Measurements from ENCODE around the gene RPS10. TPM values are rescaled to one million over a fixed set of nuclear protein-coding genes. Genes with fewer than 3 reads are reported as not detected.

The RPS10 gene
- total and polyA plus RNA-seq, 2 donors (not counting 1 experiment from before 2014, with no cell fraction given): 1,649 to 2,883 TPM

DNA sequence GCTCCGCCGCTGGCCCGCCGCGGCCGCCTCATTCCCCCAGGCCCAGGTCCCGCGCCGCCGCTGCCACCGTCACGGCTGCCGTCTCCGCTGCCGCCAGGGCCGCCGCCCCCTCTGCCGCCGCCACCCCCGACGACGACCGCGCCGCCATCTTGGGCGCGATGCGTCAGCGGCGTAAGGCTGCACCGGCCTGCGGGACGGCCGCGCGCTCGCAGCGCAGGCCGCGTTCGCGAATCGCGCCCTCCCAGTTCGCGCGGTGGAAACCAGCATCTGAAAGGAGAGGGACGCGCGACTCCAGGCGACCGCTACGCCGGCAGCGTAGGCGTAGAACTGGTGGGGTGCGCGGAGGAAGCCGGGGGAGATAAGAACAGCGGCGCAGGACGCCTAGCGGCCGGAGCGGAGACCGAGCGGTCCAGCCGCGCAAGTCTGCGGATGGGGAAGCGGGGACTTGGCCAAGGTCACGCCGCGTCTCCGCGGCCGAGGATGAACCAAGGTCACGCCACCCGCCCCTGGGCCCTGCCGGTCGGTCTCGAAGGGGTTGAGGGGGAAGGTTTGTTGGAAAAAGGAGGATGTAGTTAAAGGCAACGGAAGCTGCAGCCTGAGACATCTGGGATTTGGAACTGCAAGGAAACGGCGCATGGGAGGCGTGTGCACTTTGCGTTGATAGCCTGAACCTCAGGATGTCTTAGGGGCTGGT lies 33.2 kb downstream of the RPS10 start, which contains the start of gene NUDT3:
TSS of gene NUDT3 (minus strand) at position 173 of the 694 bp plus-strand sequence. CDS start 307 bp downstream, outside the sequence.
- Histone ChIP-seq H3K27me3 (ENCODE audit: control insufficient read depth, insufficient read depth, low read length) (no peaks in the 10 kb centered on the region), H3K4me1 (ENCODE audit: control insufficient read depth, extremely low read depth, insufficient read depth, low read length) (no peaks in the 10 kb centered on the region), H3K79me2 (ENCODE audit: control insufficient read depth, insufficient read depth, low read length) (peaks cover 45% of the 10 kb centered on the region), H3K4me2 (ENCODE audit: extremely low read depth, insufficient read depth, low read length) (peak within 1 kb of the TSS; percentile 93), H3K9ac (ENCODE audit: insufficient read depth, low read length) (peak within 1 kb of the TSS; percentile 78), H4K20me1 (ENCODE audit: control insufficient read depth, extremely low read depth, insufficient read depth, low read length) (peaks cover 2% of the 10 kb centered on the region), H3K9me3 (ENCODE audit: control insufficient read depth, insufficient read depth, low read depth, low read length) (no peaks in the 10 kb centered on the region), H3K27ac (ENCODE audit: insufficient read depth, low read length) (peak within 1 kb of the TSS; percentile 76), H3K4me3 (replicated peaks in 1 of 4; ENCODE audit: control extremely low read depth in 1 of 4, insufficient read depth in 1 of 4, low read depth in 3 of 4, low read length in 4 of 4) (peak within 1 kb of the TSS; percentile 82 to 96 (median 88)), H3K36me3 (ENCODE audit: control insufficient read depth, insufficient read depth, low read length) (no peaks in the 10 kb centered on the region), H2AFZ (ENCODE audit: low read length) (peak within 1 kb of the TSS; percentile 94)
- TF ChIP-seq, protein P1, sequence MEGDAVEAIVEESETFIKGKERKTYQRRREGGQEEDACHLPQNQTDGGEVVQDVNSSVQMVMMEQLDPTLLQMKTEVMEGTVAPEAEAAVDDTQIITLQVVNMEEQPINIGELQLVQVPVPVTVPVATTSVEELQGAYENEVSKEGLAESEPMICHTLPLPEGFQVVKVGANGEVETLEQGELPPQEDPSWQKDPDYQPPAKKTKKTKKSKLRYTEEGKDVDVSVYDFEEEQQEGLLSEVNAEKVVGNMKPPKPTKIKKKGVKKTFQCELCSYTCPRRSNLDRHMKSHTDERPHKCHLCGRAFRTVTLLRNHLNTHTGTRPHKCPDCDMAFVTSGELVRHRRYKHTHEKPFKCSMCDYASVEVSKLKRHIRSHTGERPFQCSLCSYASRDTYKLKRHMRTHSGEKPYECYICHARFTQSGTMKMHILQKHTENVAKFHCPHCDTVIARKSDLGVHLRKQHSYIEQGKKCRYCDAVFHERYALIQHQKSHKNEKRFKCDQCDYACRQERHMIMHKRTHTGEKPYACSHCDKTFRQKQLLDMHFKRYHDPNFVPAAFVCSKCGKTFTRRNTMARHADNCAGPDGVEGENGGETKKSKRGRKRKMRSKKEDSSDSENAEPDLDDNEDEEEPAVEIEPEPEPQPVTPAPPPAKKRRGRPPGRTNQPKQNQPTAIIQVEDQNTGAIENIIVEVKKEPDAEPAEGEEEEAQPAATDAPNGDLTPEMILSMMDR (conservative IDR thresholded peaks at IDR 0.05 in 1 of 2, IDR thresholded peaks at IDR 0.05 in 1 of 2; ENCODE audit: low read depth in 1 of 2, low read length in 2 of 2): peak; percentile 75 to 77
- TF ChIP-seq EZH2 (IDR thresholded peaks at IDR 0.05; ENCODE audit: low read length, missing control alignments): no peak
- peak; percentile 91 to 94 for DNase-seq (ENCODE audit: low read depth in 2 of 2)

DNA sequence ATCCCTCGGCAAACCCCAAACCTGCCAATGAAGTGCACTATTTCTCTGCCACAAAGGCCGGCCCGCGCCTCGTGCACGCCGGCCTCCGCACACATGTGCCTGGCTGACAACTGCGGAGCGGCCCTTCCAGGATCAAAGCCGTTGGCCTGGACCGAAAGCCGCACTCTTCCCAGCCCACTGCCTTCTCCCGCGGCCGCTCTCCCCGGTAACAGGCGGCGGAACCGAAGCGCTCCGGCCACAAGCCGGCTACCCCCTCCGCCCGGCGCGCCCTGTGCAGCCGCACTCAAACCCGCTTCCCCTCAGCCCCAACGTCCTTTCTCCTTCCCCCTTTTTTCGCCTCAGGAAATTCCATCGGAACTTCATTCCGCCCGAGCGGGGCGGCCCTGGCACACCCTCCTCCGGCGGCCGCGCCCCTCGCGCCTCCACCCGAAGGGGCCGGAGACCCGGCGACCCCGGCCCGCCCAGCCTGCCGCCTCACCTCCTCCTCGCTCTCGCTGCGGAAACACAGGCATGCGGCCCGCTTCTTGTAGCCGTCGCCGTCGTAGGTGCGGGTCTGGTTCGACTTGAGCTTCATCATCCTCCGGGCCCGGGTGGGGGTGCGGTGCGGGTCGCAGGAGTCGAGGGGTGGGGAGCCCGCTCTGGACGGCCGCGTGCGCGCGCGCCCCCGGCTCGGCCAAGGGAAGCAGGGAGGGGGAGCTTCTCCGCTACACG lies 33.9 kb downstream of the RPS10 start:
- no peak for TF ChIP-seq EZH2 (IDR thresholded peaks at IDR 0.05; ENCODE audit: low read length, missing control alignments)
- TF ChIP-seq, protein P1 (conservative IDR thresholded peaks at IDR 0.05 in 1 of 2, IDR thresholded peaks at IDR 0.05 in 1 of 2; ENCODE audit: low read depth in 1 of 2, low read length in 2 of 2): no peak
- peaks cover 2% of the 10 kb centered on the region for H4K20me1 ChIP-seq (ENCODE audit: control insufficient read depth, extremely low read depth, insufficient read depth, low read length)
- peaks cover under 1% of the 10 kb centered on the region for H3K4me1 ChIP-seq (ENCODE audit: control insufficient read depth, extremely low read depth, insufficient read depth, low read length)
- no peaks in the 10 kb centered on the region for H3K9me3 ChIP-seq (ENCODE audit: control insufficient read depth, insufficient read depth, low read depth, low read length)
- H3K79me2 ChIP-seq (ENCODE audit: control insufficient read depth, insufficient read depth, low read length): peaks cover 48% of the 10 kb centered on the region
- peak in 1 of 2 donors; percentile 60 for DNase-seq (ENCODE audit: low read depth in 2 of 2)
- H3K27me3 ChIP-seq (ENCODE audit: control insufficient read depth, insufficient read depth, low read length): no peaks in the 10 kb centered on the region
- H3K4me2 ChIP-seq (ENCODE audit: extremely low read depth, insufficient read depth, low read length): peak overlapping the region; percentile 93
- peak overlapping the region; percentile 78 for H3K9ac ChIP-seq (ENCODE audit: insufficient read depth, low read length)
- H3K27ac ChIP-seq (ENCODE audit: insufficient read depth, low read length): peak overlapping the region; percentile 76
- peak overlapping the region; percentile 81 for H2AFZ ChIP-seq (ENCODE audit: low read length)
- no peaks in the 10 kb centered on the region for H3K36me3 ChIP-seq (ENCODE audit: control insufficient read depth, insufficient read depth, low read length)
- H3K4me3 ChIP-seq (replicated peaks in 1 of 4; ENCODE audit: control extremely low read depth in 1 of 4, insufficient read depth in 1 of 4, low read depth in 3 of 4, low read length in 4 of 4): peak overlapping the region; percentile 82 to 96 (median 88)

DNA sequence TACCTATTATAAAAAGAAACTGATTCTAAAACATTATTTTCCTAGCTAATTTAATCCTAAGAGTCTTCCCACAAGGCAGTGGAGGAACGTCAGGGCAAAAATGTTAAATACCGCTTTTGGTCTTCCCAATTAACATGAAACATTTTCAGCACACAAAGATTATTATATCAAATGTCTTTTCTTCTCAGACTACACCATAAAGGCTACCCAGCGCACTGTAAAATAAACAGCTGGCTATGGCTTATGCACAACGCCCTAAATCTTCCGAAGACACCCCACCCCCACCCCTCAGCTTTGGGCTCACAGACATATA lies 34.4 kb downstream of the RPS10 start:
- Histone ChIP-seq H3K27me3 (ENCODE audit: control insufficient read depth, insufficient read depth, low read length) (no peaks in the 10 kb centered on the region), H3K4me3 (replicated peaks in 1 of 4; ENCODE audit: control extremely low read depth in 1 of 4, insufficient read depth in 1 of 4, low read depth in 3 of 4, low read length in 4 of 4) (peak overlapping the region; percentile 82 to 96 (median 88)), H3K9me3 (ENCODE audit: control insufficient read depth, insufficient read depth, low read depth, low read length) (no peaks in the 10 kb centered on the region), H3K9ac (ENCODE audit: insufficient read depth, low read length) (peak overlapping the region; percentile 78), H3K4me2 (ENCODE audit: extremely low read depth, insufficient read depth, low read length) (peak overlapping the region; percentile 93), H3K27ac (ENCODE audit: insufficient read depth, low read length) (peak overlapping the region; percentile 76), H4K20me1 (ENCODE audit: control insufficient read depth, extremely low read depth, insufficient read depth, low read length) (peaks cover 2% of the 10 kb centered on the region), H3K4me1 (ENCODE audit: control insufficient read depth, extremely low read depth, insufficient read depth, low read length) (peaks cover 3% of the 10 kb centered on the region), H2AFZ (ENCODE audit: low read length) (peak overlapping the region; percentile 23), H3K36me3 (ENCODE audit: control insufficient read depth, insufficient read depth, low read length) (no peaks in the 10 kb centered on the region), H3K79me2 (ENCODE audit: control insufficient read depth, insufficient read depth, low read length) (peaks cover 53% of the 10 kb centered on the region)
- DNase-seq (ENCODE audit: low read depth in 2 of 2): peak in 1 of 2 donors; percentile 52
- TF ChIP-seq EZH2 (IDR thresholded peaks at IDR 0.05; ENCODE audit: low read length, missing control alignments): no peak
- TF ChIP-seq, protein P1 (conservative IDR thresholded peaks at IDR 0.05 in 1 of 2, IDR thresholded peaks at IDR 0.05 in 1 of 2; ENCODE audit: low read depth in 1 of 2, low read length in 2 of 2): no peak

Measured in fibroblast of lung (primary cell).